NT2/D1 (cell line): Measurements from ENCODE around the gene C4orf51.

Experiments
- SUZ12 ChIP-seq: IDR thresholded peaks from 2 replicates; pipeline ENCODE4 v1.6.1; 2011; ENCODE audit not compliant: insufficient read length, insufficient read depth; ENCODE audit errors: extremely low read depth
- ZNF274 ChIP-seq: IDR thresholded peaks from 2 replicates; pipeline ENCODE4 v1.6.1; 2011; ENCODE audit warnings: mild to moderate bottlenecking, low read depth, low read length

GRCh38 chr4:145722561-145722960 is 42.6 kb downstream of the C4orf51 start:
- TF ChIP-seq SUZ12 (no peak), ZNF274 (no peak)
